HG03108 (cell line): Measurements from ENCODE around the gene SIRPG.
"Not testable (repeated sequence)": the region's sequence is repeated elsewhere in the genome, so short reads cannot be mapped to it uniquely, and the experiment has no call there.

ENCODE experiments used
- ATAC-seq: cut with Tn5 transposase; IDR thresholded peaks from one replicate; pipeline ENCODE4 v1.9.1; 2021; ENCODE audit warnings: moderate library complexity; ENCODE audit not compliant: unreplicated experiment

The SIRPG gene

GRCh38 chr20:1657556-1658334, at the start of gene SIRPG:
Gene SIRPG, minus strand, starts transcription at chr20:1657779. Its CDS starts 65 bp downstream, at chr20:1657714.
- ATAC-seq = no peak

DNA sequence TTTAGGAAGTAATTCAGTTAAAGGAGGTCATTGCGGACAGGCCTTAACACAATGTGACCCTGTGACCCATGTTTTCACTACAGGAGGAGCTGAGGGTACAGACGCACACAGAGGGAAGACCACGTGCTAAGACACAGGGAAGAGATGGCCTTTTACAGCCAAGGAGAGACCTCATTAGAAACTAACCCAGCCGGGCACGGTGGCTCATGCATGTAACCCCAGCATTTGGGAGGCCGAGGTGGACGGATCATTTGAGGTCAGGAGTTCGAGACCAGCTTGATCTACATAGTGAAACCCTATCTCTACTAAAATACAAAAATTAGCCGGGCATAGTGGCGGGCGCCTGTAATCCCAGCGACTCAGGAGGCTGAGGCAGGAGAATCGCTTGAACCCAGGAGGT, 49.3 kb upstream of the SIRPG start:
- ATAC-seq = not testable (repeated sequence)

GRCh38 chr20:1706079-1706478, 48.5 kb upstream of the SIRPG start:
- no peak for ATAC-seq

- no peak for ATAC-seq
Measured at GRCh38 chr20:1702855-1703254, 45.3 kb upstream of the SIRPG start.

DNA sequence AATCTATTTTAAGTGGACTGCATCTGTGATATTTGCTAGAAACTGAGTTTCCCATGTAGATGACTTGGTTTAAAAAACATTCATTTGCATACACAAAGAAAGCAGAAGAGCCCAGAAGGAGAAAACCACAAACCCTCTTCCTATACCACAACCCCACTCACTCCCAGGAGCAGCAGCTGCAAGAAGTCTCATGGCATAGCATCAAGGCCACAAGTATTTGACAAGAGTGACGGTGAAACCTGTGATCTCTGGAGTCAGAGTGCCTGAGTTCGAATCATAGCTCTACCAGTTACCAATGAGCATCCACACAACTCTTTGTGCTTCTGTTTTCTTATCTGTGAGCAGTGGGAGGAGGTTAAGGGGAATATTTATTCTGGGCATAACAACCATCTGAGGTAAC, 44.7 kb upstream of the SIRPG start:
- no peak for ATAC-seq

- no peak for ATAC-seq
Measured at GRCh38 chr20:1700990-1701389, 43.4 kb upstream of the SIRPG start.

DNA sequence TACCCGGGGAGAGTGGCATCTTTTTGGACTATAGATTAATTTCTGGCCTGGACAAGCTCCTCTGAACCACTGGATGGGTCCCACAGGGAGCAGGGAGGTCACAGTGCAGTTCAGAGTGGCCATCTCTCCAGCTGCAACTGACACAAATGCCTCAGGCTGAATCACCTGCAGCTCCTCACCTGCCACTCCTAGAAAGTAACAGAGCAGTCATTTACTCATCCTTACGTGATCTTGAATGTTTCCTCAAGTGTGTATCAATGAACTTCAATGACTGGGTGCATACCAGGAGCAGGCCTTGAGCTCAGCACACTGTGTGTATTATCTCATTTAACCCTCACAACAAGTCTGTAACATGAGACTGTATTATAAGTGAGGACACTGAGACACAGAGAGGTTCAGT, 40.0 kb upstream of the SIRPG start:
- no peak for ATAC-seq

DNA sequence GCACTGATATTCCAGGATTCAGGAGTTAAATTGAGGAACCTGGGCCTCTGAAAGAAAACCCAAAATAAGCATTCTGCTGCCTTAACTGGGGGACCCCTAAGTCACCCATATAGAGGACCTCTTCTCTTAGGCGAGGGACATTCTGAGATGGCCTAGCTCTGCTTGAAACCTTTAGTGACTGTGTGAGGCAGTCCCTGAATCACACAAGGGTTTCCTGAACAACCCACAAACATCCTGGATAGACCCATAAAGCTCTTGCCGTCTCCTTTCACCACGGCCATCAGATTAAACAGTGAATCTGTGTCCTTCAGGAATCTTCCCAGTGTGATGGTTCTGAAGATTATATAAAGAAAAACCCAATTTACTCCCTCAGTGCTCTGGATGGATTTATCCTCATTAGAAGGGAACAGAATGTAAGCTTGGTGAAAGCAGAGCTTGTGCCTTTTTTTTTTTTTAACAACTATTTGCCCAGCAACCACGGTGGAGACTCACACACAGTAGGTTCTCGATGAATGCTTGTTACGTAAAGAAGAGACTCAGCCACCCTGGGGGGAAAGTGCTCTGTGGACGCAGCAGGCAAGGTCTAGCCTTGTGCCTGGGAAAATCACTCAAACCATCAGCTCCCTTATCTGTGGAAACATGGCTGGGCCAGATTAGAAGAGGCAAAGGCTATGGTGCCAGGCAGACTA, 39.1 kb upstream of the SIRPG start:
- ATAC-seq = no peak

GRCh38 chr20:1694672-1695071, 37.1 kb upstream of the SIRPG start:
- no peak for ATAC-seq

- ATAC-seq = no peak
Measured at GRCh38 chr20:1693427-1693826, 35.8 kb upstream of the SIRPG start.

- no peak for ATAC-seq
Measured at GRCh38 chr20:1689721-1690120, 32.1 kb upstream of the SIRPG start.

DNA sequence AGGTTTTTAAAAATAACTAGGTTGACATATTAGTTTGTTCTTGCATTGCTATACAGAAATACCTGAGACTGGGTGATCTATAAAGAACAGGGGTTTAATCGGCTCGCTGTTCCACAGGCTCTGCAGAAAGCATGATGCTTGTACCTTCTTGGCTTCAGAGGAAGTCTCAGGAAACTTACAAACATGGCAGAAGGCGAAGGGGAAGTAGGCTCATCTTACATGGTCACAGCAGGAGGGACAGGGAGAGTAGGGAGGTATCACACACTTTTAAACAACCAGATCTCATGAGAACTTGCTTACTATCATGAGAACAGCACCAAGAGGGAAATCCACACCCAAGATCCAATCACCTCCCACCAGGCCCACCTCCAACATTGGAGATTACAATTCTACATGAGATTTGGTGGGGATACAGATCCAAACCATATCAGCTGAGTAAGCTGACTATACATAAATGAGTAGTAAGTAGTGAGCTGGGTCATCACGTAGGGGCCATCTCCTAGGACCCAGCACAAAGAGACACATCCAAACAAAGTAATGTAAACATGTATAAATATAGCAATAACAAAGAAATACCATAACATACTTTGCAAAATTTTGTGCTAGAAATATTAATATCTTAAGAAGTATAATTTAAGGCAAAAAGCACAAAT, 31.4 kb upstream of the SIRPG start:
- no peak for ATAC-seq

GRCh38 chr20:1687053-1687452, 29.5 kb upstream of the SIRPG start:
- ATAC-seq = no peak

GRCh38 chr20:1686151-1686748, 28.7 kb upstream of the SIRPG start:
- no peak for ATAC-seq

DNA sequence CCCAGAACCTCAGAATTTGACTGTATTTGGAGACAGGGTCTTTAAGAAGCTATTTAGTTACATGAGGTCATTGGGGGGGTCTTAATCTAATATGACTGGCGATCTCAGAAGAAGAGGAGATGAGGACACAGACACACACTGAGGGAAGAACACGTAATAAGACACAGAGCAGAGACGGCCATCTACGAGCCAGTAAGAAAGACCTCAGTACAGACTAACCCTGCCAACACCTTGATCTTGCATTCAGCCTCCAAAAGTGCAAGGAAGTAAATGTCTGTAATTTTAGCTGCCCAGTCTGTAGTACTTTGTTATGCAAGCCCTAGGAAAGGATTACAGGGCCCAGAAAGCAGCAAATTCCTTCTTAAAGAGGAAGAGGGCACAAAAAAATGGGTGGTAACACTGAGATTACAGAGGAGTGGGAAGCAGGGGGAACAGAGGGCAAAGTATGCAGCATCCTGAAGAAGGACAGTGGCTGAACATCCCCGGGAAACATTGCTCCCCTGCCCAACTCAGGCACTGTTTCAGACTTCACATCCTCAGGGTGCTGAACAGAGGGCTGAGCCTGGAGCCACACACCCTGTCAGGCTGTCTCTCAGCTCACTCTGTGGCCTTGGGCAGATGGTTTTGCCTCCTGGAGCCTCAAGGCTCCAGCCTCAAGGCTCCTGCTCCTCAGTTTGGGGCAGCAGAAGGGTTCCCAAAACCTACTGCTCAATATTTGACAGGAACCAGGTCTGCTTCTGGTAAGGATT, 27.9 kb upstream of the SIRPG start:
- no peak for ATAC-seq

DNA sequence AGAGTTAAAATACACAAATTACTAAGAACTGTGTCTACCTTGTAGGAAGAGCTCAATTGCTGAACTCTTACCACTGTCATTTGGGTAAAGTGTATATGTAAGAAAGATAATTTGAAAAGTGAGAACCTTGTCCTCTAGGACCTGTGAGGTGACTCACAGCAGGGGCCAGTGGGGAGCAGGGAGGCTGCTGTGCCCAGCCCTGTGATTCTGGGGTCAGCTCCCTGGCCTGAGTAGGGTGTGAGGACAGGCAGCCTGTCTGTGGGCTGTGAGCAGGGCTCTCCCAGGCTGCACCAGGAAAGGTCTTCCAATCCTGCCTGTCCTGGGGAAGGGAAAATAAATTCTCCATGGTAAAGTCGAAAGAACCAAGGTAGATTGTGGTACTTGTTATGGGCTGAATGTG, 27.3 kb upstream of the SIRPG start:
- ATAC-seq = no peak

DNA sequence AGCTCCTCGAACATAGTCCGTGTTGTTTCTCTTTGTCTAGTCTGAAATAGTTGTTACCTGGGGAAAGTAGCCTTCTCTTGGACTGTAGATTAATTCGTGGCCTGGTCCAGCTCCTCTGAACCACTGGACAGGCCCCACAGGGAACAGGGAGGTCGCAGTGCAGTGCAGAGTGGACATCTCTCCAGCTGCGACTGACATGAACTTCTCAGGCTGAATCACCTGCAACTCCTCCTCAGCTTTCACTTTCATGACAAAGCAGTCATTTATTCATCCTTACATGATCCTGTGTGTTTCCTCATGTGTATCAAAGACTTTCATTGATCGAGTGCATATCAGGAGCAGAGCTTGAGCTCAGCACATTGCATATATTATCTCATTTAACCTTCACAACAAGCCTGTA, 19.1 kb upstream of the SIRPG start:
- no peak for ATAC-seq

- ATAC-seq = no peak
Measured at GRCh38 chr20:1674990-1675780, 17.6 kb upstream of the SIRPG start.

GRCh38 chr20:1674361-1674760, 16.8 kb upstream of the SIRPG start:
- ATAC-seq = no peak

DNA sequence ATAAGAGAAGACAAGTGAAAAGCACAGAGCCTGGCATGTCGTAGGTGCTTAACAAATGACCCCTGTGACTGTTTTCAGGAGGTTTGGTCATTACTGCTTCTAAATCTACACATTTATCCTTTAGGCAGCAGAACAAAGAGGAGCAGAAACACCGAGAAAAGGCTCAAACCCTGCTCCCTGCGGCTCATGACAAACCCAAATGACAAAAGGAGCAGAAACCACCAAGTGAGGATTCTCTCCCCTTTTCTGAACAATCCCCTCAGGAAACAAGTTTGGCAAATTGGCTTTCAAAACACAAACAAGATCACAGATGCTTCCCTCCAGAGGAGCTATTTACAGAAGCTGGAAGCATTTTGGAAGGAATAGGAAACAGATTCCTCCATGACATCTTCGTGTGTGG, 15.8 kb upstream of the SIRPG start:
- no peak for ATAC-seq
